NCI-H1105 (cell line): ENCODE results near the gene ASIC4.

Source experiments
- DNase-seq: peaks from one replicate; lab custom pipeline; 2025; lab: John Stamatoyannopoulos, UW

ASIC4 gene

DNA sequence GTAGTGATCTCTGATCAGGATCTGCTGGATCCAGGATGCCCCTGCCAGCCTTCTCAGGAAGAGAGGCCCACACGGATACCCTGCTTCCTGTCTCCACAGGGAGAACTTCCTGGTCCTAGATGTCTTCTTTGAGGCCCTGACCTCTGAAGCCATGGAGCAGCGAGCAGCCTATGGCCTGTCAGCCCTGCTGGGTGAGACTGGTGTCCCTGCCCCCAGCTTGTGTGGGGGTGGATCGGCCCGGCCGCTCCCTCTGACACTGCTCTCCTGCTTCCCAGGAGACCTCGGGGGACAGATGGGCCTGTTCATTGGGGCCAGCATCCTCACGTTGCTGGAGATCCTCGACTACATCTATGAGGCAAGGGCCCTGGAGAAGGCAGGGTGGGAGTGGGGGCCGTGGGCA is 22.7 kb downstream of the ASIC4 start:
- DNase-seq, result no peak

DNA sequence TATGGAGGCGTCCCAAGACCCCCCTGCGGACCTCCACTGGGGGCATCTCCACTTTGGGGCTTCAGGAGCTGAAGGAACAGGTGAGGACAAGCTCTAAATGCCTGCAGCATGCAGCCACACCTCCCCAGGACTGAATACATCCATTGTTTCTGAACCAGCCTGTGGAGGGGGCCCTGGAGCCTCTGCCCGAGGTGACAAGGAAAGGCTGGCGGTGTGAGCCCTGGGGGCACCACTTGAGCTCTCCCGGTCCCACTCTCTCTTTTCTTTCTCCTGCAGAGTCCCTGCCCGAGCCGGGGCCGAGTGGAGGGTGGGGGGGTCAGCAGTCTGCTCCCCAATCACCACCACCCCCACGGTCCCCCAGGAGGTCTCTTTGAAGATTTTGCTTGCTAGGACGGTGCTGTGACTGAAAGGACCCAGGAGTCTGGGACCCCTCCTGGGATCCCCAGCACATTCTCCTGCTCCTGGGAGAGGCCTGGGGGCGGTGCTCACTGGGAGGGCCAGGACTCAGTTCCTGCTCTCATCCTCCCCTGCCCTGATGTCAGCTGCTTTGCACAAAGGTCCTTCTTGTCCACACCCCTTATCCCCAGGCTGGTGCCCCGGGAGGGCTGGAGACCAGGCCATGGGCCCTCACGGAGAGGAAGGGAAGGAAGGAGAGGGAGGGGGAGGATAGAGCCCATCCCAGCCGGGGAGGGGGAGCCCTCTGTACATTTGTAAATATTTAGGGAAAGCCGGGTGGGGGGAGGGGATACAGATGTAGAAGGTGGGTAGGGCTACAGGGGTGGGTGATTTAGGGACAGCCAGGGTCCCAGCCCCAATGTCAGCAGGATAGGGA is 23.6 kb downstream of the ASIC4 start:
- no peak for DNase-seq

DNA sequence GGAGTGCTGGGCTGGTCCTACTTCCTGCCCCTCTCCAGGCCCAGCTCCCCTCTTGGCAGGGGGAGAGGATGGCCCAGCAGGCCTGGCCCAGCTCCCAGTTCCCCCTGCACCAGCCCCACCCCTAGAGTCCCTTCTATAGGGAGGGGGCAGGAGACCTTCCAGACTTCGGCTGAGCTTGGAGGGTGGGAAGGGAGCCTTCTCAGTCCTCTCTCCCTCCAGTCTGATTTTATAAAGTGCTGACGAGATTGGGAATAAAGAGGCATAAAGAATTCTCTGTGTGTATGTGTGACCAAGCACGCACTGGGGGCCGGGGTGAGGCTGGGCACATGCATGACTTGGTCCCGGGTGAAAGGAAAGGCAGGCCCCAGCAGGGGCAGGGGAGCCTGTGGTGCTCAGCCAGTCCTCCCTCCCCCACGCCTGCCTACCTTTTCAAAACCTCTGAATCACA is 24.2 kb downstream of the ASIC4 start:
- DNase-seq, result no peak

DNA sequence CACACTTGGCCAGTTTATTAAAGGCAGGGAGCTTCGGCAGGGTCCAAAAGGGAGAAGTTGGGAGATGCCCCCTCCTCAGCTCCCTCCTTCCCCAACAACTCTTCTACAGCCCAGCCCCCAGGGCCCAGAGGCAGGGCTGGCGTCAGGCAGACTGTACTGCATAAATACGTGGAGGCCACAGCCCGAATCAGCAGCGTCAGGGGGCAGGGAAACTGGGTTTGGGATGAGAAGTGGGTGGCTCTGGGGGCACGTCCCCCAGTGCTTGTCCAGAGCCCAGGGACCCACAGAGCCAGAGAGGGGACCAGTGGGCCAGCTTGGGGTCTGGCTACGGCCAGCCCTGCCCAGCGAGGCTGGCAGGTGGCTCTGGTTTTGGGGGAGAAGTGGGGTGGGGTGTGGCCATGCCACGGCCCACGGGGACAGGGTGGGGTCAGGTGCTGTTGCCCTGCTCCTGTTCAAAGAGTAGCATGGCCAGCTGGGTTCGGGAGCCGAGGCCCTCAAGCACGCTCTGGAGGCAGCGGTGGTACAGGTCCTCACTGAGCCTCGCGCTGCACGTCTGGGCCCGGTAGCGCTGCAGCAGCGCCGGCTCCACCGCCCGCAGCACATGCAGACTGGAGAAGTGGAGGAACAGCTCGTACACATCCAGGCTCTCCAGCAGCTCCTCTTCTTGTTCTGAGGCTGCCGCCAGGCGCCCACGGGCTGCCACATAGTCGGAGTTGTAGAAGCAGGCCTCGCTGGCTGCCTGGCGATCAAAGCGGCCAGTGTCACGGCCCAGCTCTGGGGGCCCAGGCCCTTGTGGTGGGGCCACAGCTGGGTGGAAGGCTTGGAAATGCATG is 24.9 kb downstream of the ASIC4 start:
- DNase-seq, result no peak

DNA sequence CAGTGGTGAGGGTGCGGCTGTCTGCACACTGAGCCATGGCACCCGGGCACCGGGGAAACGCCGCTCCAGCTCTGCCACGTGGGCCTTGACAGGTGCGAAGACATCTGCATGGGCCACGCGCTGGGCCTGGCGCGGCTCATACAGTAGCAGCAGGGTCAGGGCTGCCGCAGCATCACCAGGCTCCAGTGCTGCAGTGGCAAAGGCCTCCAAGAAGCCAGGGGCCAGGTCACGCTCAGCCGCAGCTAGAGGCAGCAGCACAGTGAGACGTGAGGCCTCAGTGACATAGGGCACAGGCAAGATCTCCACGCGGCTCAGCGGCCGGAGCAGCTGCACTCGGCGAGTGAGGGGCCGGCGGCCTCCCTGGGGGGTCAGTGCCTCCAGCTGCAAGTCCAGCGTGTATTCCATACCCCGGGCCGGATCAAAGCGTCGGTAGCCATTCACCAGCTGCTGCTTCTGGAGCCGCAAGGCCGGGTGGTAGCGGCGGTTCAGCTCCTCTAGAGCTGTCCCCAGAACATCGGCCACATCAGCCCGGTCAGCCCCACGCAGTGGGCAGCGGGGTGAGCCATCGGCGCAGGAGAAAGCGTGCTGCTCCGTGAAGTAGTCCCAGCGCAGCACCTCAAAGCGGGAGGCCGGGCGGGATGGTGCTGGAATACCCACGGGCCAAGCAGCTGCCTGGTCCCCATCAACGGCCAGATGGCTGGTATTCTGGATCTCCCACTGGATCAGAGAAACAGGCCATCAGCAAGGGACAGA is 25.8 kb downstream of the ASIC4 start:
- DNase-seq, result no peak

DNA sequence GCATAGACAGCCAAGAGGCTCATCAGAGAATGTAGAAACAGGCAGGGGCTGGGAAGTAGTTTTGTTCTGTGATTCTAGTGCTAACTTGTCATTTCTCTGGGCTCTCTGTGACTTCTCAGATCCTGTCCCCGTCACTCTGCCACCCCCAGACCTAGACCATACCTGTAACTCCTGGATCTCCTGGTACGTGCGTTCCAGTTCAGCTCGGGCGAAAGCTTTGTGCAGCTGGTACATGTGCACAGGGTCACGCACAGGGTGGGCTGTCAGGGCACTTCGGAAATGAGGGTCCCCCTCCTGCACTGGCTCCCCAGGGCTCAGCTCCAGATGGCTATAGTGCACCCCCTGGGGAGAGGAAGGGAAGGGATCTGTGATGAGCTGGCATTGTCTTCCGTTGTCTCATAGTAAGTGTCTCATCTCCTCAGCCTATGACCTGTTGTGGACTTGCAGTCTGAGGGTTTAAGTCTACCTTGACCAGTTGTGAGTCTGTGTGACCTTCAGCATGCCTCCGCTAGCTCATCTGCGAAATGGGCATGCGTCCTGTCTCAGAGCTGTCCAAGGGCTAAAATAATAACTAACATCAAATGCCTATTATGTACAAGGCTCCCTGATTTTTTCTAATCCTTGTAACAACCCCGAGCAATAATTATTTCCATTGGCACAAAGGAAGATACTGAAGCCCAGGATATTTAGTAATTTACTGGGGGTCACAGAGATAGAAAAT is 26.7 kb downstream of the ASIC4 start:
- DNase-seq, result no peak

DNA sequence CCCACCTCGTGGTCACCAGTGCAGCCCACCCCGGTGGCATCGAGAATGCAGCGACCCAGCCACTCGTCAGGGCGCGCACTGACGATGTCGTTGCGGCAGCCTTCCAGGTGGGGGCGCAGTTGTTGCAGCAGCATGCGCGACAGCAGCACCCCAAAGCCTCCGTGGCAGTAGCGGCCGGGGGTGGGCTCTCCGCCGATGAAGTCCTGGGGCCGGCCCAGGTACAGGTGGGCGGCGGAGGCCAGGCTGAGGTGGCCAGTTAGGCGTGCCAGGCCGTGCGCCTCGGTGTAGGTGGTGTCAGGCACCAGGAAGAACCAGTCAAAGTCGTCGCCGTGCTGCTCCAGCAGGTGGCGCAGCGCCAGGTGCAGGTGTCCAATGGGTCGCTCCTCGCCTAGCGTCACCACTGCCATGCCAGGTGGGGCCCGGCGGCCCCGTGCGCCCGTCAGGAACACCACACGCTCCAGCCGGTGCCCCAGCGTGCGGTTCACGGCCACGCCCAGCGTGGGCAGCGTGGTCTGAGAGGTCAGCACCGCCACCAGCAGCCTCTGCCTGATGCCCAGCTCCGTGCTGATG is 27.4 kb downstream of the ASIC4 start:
- DNase-seq, result peak; percentile 68

DNA sequence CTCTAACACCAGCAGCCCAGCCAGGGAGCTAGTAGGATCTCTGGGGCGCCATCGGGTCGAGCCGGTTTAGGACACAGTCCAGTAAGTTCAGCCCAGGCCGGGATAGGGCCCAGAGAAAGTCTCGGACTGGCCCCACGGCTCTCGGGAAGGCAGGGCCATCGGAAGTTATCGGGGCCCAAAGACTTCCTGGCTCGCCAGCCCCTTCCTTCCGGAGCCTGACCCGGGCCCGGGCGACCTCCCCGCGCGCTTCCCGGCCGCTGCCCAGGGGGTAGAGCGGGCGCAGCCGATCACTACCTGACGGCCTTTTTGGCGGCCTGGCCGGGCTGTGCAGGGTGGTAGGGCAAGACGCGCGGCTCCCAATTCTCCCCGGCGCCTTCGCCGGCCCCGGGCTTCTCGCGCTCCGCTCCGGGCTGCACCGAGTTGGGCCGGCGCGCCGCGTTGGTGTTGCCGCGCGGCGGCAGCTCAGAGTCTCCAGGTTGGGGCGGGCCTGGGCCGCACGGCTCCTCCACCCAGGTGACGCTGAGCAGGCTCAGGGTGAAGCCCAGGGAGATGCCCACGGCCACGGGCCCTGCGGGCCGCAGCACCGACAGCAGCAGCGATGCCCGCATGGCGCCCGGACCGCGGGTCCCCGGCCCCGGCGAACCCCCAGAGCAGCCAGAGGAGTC is 28.8 kb downstream of the ASIC4 start:
- DNase-seq, result no peak

DNA sequence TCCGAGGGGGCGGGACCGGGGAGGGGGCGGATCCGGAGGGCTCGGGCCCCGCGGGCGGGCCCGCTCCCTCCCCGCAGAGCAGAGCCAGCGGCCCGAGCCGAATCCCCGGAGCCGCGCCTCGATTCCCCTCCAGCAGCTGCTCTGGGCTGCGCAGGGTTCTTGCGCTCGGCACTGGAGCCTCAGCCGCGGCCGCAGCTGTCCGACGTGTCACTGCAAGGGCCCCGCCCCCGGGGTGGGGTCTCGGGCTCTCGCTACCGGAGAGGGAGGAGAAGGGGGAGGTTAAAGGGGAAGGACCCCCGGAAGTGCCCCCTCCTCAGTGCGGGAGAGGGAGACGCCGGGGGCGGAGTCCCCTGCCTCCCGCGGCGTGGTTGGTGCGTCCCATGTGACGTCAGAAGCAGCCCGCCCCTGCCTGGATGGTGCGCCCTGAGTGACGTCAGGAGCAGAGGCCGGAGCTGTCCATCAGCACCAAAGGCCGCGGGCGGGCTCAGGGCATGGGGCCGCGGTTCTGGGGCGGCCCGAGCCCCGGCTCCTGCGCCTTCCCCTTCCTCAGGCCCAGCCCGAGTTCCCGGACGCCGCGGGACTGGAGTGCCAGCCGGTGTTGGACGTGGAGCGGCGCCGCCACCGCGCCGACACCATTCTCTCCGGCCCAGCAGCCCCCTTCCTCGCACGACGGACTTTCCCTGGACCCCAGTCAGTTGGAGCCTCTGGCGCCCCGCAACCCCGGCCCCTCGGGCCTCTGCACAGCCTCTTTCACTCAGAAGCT is 29.5 kb downstream of the ASIC4 start, which contains the start of the genes CHPF and TMEM198:
TSS of gene CHPF (minus strand) at position 214 of the 763 bp plus-strand sequence. CDS start 271 bp downstream, outside the sequence.
TSS of gene TMEM198 (plus strand) at position 433 of the 763 bp plus-strand sequence. CDS start 700 bp downstream, outside the sequence.
- DNase-seq, result peak; percentile 97

DNA sequence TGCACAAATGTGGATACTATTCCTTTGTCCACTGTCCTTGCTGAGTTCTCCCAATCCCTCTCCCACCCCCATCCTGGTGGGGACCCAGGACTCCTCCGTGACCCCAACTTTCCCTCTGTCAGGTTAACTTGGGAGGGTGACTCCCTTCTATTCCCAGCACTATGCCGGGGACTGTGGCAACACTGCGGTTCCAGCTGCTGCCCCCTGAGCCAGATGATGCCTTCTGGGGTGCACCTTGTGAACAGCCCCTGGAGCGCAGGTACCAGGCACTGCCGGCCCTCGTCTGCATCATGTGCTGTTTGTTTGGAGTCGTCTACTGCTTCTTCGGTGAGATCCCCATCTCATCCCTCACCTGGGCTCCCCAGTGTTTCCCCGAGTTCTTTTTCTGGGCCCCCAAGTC is 30.3 kb downstream of the ASIC4 start:
- DNase-seq, result no peak

DNA sequence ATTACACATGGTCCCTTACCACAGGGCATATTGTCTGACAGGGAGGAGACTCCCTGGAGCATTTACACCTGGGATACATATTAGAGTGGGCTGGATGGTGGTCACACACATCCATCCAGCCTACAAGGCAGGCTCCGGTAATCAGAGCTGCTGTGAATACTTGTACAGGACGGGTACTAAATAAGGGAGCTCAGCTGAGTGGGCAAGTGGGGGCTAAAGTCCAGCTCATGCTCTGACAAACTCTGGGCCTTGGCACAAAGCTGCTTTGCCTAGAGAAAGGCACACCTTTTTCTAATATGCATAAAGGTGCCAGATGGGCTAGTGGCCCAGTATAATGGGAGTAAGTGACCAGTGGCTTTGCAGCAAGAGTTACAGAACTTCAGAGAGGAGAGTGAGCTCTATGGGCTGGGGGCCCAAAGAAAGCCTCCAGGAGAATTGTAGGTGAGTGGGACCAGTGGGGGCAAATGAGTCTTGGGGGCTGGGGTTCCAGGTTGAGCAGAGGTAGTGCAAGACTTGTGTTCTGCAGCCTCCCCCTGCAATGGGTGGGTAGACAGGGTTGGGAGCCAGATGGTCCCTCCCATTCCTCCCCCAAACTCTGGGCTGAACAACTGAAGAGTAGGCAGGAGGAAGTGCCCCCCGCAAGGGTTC is 31.1 kb downstream of the ASIC4 start:
- no peak for DNase-seq

DNA sequence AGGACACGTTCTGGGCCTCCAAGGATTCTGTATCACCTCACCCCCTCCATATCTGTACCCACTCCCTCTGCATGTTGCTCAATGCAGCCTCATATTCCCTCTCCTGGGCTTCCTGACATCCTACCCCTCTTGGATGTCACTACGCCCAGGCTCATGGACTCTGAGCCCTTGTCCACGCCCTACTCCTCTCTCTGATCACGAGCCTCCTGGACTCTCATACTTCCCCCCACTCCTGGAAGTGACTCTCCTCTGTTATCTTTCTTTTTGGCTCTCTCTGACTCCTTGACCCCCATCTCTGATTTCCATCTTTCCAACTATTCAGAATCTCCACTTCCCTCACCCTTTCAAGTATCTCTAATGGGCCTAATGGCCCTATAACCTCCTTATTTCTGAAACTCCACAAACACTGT is 31.7 kb downstream of the ASIC4 start:
- DNase-seq, result no peak

DNA sequence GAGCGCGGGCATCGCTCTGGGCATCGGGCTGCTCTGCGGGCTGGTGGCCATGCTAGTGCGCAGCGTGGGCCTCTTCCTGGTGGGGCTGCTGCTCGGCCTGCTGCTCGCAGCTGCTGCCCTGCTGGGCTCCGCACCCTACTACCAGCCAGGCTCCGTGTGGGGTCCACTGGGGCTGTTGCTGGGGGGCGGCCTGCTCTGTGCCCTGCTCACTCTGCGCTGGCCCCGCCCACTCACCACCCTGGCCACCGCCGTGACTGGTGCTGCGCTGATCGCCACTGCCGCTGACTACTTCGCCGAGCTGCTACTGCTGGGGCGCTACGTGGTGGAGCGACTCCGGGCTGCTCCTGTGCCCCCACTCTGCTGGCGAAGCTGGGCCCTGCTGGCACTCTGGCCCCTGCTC is 33.3 kb downstream of the ASIC4 start:
- DNase-seq, result no peak

DNA sequence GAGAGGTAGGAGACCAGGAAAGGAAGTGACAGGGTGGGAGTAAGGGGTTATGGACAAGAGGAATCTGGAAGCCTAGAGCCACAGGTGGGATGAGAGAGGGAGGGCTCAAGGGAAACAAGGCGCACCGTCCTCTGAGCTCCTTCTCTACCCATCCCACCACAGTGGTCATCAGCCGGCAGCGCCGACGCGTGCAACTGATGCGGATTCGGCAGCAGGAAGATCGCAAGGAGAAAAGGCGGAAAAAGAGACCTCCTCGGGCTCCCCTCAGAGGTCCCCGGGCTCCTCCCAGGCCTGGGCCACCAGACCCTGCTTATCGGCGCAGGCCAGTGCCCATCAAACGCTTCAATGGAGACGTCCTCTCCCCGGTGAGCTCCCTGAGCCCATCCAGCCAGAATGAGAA is 34.7 kb downstream of the ASIC4 start:
- no peak for DNase-seq

DNA sequence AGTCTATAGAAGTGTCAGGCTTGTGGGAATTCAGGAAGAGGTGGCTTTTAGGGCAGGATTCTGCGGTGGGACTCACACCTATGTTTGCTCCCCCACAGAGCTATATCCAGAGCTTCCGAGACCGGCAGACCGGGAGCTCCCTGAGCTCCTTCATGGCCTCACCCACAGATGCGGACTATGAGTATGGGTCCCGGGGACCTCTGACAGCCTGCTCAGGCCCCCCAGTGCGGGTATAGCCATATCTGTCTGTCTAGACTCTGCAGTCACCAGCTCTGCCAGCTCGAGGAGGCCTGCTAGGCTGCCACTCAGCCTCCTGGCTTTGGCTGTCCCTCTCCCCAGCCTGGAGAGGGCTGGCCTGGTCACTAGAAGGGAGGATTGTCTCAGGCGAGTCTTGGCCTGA is 35.3 kb downstream of the ASIC4 start:
- no peak for DNase-seq

DNA sequence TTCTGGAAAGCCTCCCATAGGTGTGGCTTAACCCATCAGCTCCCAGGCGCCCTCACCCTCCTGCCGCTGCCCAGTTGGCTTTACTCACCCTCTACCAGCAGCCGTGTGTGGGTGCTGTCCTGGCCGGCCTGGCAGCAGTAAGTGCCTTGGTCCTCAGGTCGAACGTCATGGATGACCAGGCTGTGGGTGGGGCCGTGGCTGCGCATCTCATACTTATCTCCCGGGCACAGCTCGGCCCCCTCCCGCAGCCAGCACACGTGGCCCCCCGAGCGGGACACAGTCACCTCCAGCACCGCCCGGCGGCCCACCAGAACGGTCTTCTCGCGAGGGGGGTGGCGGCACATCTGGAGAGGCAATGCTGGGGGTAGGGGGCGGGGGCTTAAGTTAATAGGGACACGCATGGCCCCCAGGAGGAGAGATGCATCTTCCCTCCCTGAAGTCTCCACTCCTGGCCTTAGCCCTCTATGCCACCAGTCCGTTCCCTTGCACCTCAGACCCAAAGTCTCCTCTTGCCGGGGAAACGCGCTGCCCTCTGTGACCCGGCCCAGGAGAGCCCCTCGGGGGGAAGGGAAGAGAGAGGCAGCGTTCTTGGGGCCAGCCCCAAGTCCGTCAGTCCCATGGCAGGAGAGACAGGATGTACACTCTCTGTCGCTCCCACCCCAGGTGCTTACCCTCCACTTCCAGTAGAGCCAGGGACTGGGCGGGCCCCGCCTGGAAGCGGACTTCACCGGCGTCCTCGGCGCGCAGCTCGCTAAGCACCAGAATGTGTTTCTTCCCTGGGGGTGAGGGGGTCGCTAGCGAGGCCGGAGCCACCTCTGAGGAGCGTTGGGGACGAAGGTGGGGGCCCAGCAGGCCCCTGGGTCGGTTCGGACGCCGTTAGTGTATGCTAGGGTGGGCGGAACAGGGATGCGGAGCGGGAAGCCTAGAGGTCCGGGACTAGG is 37.4 kb downstream of the ASIC4 start:
- DNase-seq, result no peak

DNA sequence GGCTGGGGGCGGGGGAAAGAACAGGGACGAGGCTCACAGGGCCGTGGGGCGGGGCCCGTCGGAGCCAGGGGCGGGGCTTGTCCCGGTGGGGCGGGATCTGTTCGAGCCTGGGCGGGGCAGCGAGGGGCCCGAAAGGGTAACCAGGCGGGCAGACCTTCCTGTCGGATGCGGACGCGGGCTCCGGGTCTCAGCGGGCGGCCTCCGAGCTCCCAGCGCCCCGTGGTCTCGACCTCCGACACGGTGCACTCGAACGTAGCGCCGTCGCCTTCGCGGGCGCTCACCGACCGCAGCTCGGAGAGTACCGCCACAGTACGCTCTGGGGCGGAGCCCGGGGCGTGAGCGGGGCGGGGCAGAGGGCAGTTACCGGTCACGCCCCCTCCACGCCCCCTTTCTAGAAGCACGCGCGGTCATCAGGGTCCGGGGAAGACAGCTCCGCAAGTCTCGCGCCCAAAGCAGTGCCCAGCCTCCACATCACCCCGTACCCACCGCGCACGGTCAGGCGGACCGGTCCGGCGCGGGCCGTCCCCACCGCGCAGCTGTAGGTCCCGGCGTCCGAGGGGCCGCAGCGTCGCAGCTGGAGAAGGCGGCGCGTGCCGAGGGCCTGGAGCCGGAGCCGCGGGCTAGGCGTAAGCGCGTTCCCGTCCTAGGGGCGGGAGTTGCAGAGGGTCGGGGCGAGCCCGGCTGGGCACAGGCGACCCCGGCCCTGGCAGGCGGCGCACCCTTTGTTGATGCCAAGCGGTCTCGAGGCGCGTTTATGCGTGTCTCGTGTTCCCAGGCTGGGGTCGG is 38.3 kb downstream of the ASIC4 start:
- DNase-seq, result peak; percentile 79

DNA sequence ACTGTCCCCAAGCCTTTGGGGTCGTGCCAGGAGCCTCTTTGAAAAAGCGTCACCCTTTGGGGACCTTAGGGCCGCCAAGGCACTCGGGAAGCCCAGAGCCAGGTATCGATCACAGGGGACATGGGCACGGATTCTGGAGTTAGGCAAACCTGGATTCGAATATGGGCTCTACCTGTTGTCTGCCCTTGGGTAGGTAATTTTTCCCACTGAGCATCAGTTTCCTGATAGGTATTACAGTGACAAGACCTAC is 38.8 kb downstream of the ASIC4 start:
- no peak for DNase-seq
